Skeletal muscle tissue (tissue), 5 donors: Measurements from ENCODE around the gene ZNF525. TPM values are rescaled to one million over a fixed set of nuclear protein-coding genes. Genes with fewer than 3 reads are reported as not detected.

Source experiments
- H3K27ac ChIP-seq: one replicate; pipeline ENCODE4 v1.7.0; 2013; ENCODE audit warnings: mild to moderate bottlenecking, low read depth, low read length, inconsistent platforms
- H3K27me3 ChIP-seq, 3 donors: one replicate each; pipeline ENCODE4 v1.7.0; 2013; ENCODE audit warnings: low read length in 3 of 3; ENCODE audit not compliant: control insufficient read depth in 3 of 3, insufficient read depth in 3 of 3
- H3K36me3 ChIP-seq, 3 donors: one replicate each; pipeline ENCODE4 v1.7.0; 2013; ENCODE audit warnings: low read length in 3 of 3; ENCODE audit not compliant: control insufficient read depth in 3 of 3, insufficient read depth in 3 of 3
- H3K4me1 ChIP-seq, 3 donors: one replicate each; pipeline ENCODE4 v1.7.0; 2013; ENCODE audit warnings: low read length in 3 of 3, mild to moderate bottlenecking in 3 of 3; ENCODE audit not compliant: control insufficient read depth in 3 of 3, insufficient read depth in 3 of 3
- H3K4me3 ChIP-seq, 3 donors: one replicate each; pipeline ENCODE4 v1.7.0; 2013; ENCODE audit warnings: low read length in 3 of 3
- H3K9ac ChIP-seq, 3 donors: one replicate each; pipeline ENCODE4 v1.7.0; 2013; ENCODE audit warnings: low read length in 3 of 3, mild to moderate bottlenecking in 3 of 3, moderate library complexity in 2 of 3, low read depth in 1 of 3
- H3K9me3 ChIP-seq, 3 donors: one replicate each; pipeline ENCODE4 v1.7.0; 2013; ENCODE audit warnings: low read length in 3 of 3; ENCODE audit not compliant: control insufficient read depth in 3 of 3
- small RNA-seq: library from RNA; depleted of rRNA; stranded (forward); fragments of <200 nt; gene quantifications from one replicate; pipeline ENCODE3, GENCODE V24; 2014
- total RNA-seq: library from RNA; depleted of rRNA; stranded (reverse); fragments of >200 nt; gene quantifications from one replicate; pipeline ENCODE4 v1.2.3, GENCODE V29; 2014
- donor health status: Osteomylitis.

Gene ZNF525
- total RNA-seq, 1 donor from 2014 or later = 7.8 TPM

DNA sequence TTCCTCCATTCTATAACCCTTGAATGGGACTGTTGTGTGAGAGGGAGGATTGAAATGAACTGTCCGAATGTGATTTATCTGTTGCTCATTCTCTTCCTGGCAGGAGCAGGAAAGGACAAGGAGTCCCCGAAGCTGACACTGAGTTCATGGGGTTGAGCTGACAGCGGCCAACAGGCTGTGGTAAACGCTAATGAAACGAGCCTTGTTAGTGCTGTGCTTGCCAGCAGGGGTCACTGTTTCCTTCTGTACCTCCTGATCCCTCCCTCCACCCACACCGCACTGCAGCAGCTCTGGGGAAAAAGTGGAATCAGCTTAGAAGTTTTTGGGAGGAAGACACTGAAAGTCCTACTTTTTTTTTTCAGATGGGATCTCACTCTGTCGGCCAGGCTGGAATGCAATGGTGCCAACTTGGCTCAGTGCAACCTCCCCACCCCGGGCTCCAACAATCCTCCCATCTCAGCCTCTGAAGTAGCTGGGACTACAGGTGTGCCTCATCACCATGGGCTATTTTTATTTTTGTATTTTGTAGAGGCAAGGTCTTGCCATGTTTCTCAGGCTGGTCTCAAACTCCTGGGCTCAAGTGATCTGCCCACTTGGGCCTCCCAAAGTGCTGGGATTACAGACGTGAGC, 59.6 kb downstream of the ZNF525 start:
- Histone ChIP-seq H3K4me3 (no peak overlapping the region), H3K36me3 (no peaks in the 10 kb centered on the region), H3K27ac (no peak overlapping the region), H3K4me1 (peaks cover 0 to 3% (median 0%) of the 10 kb centered on the region in 3 donors), H3K9ac (no peak overlapping the region), H3K27me3 (no peaks in the 10 kb centered on the region), H3K9me3 (no peaks in the 10 kb centered on the region)

DNA sequence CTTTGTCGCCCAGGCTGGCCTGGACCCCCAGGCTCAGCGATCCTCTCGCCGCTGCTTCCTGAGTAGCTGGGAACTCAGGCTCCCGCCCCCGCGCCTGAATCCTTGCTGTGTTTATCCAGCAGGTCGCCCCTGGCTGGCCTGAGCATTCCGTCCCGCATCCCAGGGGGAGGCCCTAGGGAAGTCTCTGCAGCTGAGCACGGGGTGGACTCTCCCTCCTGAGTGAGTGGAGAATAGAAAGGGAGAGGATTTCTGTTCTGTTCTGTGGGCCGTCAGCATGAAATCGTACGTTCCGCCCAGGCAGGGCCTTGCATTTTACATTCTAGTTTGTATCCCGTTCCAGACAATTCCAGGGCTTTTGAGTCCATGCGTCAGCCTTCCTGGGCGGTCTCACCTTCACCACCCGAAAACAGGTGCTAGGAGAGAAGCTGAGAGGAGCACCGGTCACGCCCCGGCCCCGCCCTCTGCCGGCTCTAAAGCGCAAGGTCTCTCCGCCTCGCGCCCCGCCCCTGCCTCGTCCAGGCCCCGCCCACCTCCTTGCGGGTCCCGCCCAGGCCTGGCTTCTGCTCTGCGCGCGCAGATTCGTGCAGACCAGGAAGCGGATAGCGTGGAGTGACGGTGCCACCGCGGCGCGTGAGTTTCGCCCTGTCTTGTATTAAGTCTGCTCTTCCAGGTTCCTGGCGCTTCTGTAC, 66.0 kb downstream of the ZNF525 start, which contains the start of gene ZNF761:
Gene ZNF761 (plus strand): TSS at position 586 of the 689 bp plus-strand sequence. CDS start 15,285 bp downstream, outside the sequence.
- peak within 1 kb of the TSS; percentile 30 for H3K27ac ChIP-seq

DNA sequence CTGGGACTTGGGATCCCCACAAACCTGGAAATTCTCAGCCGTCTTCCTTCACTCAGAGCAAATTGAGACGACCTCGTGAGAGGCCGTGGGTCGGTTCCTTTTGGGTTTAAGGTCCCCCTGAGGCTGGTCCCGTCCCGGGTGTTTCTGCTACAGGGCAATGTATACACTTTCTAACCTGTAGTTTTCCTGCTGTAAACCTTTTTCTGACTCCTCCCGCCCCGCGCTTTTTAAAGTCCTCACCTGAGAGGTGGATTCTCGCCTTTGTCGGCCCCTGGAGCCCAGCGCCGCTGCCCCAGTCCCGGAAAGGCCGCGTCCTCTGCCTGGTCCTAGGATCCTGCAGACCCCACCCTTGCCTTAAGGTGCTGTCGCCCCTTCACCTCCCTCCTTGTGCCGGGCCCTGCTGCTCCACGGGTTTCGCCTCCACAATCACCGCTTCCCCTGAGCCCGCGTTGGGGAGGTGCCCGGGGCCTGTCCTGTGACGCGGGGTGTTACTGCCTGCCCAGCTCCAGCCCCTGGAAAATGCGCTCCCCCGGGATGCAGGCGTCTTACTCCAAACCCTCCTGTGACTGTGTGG, 66.7 kb downstream of the ZNF525 start:
- H3K9ac ChIP-seq = peak overlapping the region; percentile 84 to 91 (median 88)
- peak overlapping the region; percentile 30 for H3K27ac ChIP-seq
- peak overlapping the region; percentile 85 to 92 (median 86) for H3K4me3 ChIP-seq
- H3K27me3 ChIP-seq = no peaks in the 10 kb centered on the region
- H3K36me3 ChIP-seq = peaks cover 2 to 4% (median 4%) of the 10 kb centered on the region in 3 donors
- peaks cover 5 to 13% (median 11%) of the 10 kb centered on the region in 3 donors for H3K4me1 ChIP-seq
- no peaks in the 10 kb centered on the region for H3K9me3 ChIP-seq

More for the DNA sequence above, 66.0 kb downstream of the ZNF525 start, which contains the start of gene ZNF761:
- Histone ChIP-seq H3K27me3 (no peaks in the 10 kb centered on the region), H3K4me3 (peak within 1 kb of the TSS; percentile 85 to 92 (median 86)), H3K36me3 (peaks cover 2 to 4% (median 4%) of the 10 kb centered on the region in 3 donors), H3K9ac (peak within 1 kb of the TSS; percentile 84 to 91 (median 88)), H3K4me1 (peaks cover 5 to 13% (median 11%) of the 10 kb centered on the region in 3 donors), H3K9me3 (no peaks in the 10 kb centered on the region)

Small RNA genes within 50 kb of the gene (small RNA-seq; reads per million reads assigned to genes)
- not detected for gene RPL39P36

Other genes starting within 250 kb of the ZNF525 start
- gene ZNF415, start 232.8 kb upstream of the ZNF525 start, total RNA-seq = 3.7 TPM
- gene ZNF347, start 206.7 kb upstream of the ZNF525 start, total RNA-seq = 6.8 TPM
- gene ZNF665, start 172.3 kb upstream of the ZNF525 start, total RNA-seq = 2.1 TPM
- 18.8 TPM for gene ZNF677, start 110.8 kb upstream of the ZNF525 start, total RNA-seq
- gene VN1R2, start 107.4 kb upstream of the ZNF525 start, total RNA-seq = not detected
- gene VN1R4, start 98.0 kb upstream of the ZNF525 start, total RNA-seq = not detected
- 3.7 TPM for gene ZNF845, start 32.0 kb upstream of the ZNF525 start, total RNA-seq
- gene ZNF765, start 29.4 kb downstream of the ZNF525 start, total RNA-seq = 13.0 TPM
- 4.2 TPM for gene ZNF761, start 66.3 kb downstream of the ZNF525 start, total RNA-seq
- 3.1 TPM for gene ZNF813, start 102.0 kb downstream of the ZNF525 start, total RNA-seq
- gene ZNF331, start 172.4 kb downstream of the ZNF525 start, total RNA-seq = 6.3 TPM